Pancreas (tissue), 10 donors: Measurements from ENCODE around the gene GMPPB. TPM values are rescaled to one million over a fixed set of nuclear protein-coding genes. Genes with fewer than 3 reads are reported as not detected.

Source experiments
- ATAC-seq, 4 donors: fragments of 200-7000 bp; cut with Tn5 transposase; one replicate each; pipeline versions ENCODE4 v1.8.0 to v1.9.1; 2020; ENCODE audit warnings: mild to moderate bottlenecking in 4 of 4, moderate library complexity in 4 of 4
- DNase-seq, 6 donors: peaks; one replicate each; pipeline ENCODE4 v3.0.0-alpha.2; 2020
- FAIRE-seq: peaks from 2 replicates; lab custom pipeline; 2012; peaks lifted over from hg19 to GRCh38; lab: Jason Lieb, UNC
- H3K27ac ChIP-seq, 4 donors: fragments of 200-600 bp; sonication (generic); 1 replicate in 3 of 4; 2 replicates in 1 of 4; pipeline versions ENCODE4 v1.5.0 to v1.8.0; 2020
- H3K27me3 ChIP-seq, 4 donors: fragments of 200-600 bp; one replicate each; pipeline ENCODE4 v1.8.0; 2021
- H3K36me3 ChIP-seq, 3 donors: fragments of 200-600 bp; sonication (generic) in 1 of 3; one replicate each; pipeline versions ENCODE4 v1.5.0 to v1.8.0; 2020 to 2021
- H3K4me1 ChIP-seq, 3 donors: fragments of 200-600 bp; one replicate each; pipeline ENCODE4 v1.8.0; 2021
- H3K4me3 ChIP-seq, 4 donors: fragments of 200-600 bp; sonication (generic) in 2 of 4; one replicate each; pipeline versions ENCODE4 v1.5.0 to v1.8.0; 2020 to 2021
- H3K9me3 ChIP-seq, 4 donors: fragments of 200-600 bp; one replicate each; pipeline ENCODE4 v1.8.0; 2021
- WGBS, 2 donors: extraction: QIAGEN DNeasy Blood & Tissue Kit; methylation state at CpG; one replicate each; pipeline ENCODE4 v1.1.7; 2013; 5-methylcytosine and 5-hydroxymethylcytosine counted together
- intact Hi-C, 3 donors: fragments of 100-400 bp; cut with DNase I; formaldehyde crosslinking; loops; one replicate each; pipeline versions ENCODE4 v1.11.1 to v1.14.2; 2022
- polyA plus RNA-seq, 2 donors: library from polyadenylated mRNA; stranded (reverse); fragments of 200-250 nt; gene quantifications; one replicate each; pipeline ENCODE4 v1.2.3, GENCODE V29; 2013
- total RNA-seq, 6 donors: library from RNA; stranded (reverse); fragmentation: NEBNext Ultra II Directional in 4 of 6; extraction: Animal tissue kit (Norgen Biotek cat#: 25700) in 4 of 6; gene quantifications; one replicate each; pipeline versions ENCODE4 v1.2.1 to v1.2.4, GENCODE V29; 2021 to 2023
- TF ChIP-seq, protein P1 (sequence below), 4 donors: fragments of 200-600 bp; sonication (generic) in 3 of 4; IDR thresholded peaks; one replicate each; pipeline versions ENCODE4 v1.5.0 to v1.8.0; 2021; ENCODE audit warnings: antibody characterized with exemption in 4 of 4
- donor health status: healthy with polysubstance abuse.
- donor health status: DM: no; HTN: no; CAD: no; lungs with moderate emphysema.
- donor health status: DM: no; HTN: no; CAD: no.
- donor health status: control.
- donor health status: control.
- donor health status: Bipolar disorder and iron deficiency.
- donor health status: DM: yes; HTN: yes; CAD: no.
- donor health status: DM: no; HTN: no; CAD: no.
- donor health status: DM: no; HTN: no; CAD: no.
- donor health status: DM: yes; HTN: yes; CAD: no.

Gene GMPPB
- total and polyA plus RNA-seq, 8 donors, result 22.4 to 46.7 (median 34.5) TPM

DNA sequence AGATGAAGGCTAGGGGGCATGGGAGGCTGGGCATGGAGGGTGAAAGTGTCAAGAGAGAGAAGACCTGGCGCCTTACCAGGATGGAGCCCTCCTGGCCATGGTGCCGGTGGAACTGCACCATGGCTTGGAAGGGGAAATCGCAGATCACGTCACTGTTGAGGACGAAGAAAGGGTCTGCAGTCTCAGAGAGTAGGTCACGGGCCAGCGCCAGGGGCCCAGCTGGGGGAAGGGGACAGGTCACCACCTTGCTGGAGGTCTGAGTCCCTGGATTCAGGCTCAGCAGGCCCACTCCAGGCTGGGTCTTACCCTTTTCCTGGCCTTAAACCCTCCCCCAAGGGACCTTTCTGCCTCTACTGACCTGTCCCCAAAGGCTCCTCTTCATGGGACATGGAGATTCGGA lies 855 bp downstream of the GMPPB start:
- H3K4me1 ChIP-seq, result peaks cover 4 to 17% (median 10%) of the 10 kb centered on the region in 3 donors
- FAIRE-seq, result no peak
- TF ChIP-seq, protein P1, sequence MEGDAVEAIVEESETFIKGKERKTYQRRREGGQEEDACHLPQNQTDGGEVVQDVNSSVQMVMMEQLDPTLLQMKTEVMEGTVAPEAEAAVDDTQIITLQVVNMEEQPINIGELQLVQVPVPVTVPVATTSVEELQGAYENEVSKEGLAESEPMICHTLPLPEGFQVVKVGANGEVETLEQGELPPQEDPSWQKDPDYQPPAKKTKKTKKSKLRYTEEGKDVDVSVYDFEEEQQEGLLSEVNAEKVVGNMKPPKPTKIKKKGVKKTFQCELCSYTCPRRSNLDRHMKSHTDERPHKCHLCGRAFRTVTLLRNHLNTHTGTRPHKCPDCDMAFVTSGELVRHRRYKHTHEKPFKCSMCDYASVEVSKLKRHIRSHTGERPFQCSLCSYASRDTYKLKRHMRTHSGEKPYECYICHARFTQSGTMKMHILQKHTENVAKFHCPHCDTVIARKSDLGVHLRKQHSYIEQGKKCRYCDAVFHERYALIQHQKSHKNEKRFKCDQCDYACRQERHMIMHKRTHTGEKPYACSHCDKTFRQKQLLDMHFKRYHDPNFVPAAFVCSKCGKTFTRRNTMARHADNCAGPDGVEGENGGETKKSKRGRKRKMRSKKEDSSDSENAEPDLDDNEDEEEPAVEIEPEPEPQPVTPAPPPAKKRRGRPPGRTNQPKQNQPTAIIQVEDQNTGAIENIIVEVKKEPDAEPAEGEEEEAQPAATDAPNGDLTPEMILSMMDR (IDR thresholded peaks at IDR 0.05), result no peak
- peak overlapping the region; percentile 94 to 100 (median 98) for H3K27ac ChIP-seq
- 29 to 39% methylated on average over 8 of the region's 8 CpGs for WGBS, 2 donors
- H3K27me3 ChIP-seq, result no peaks in the 10 kb centered on the region
- peak in 4 of 6 donors; percentile 44 to 80 (median 66) for DNase-seq
- H3K9me3 ChIP-seq, result no peaks in the 10 kb centered on the region
- H3K36me3 ChIP-seq, result peaks cover 0 to 20% (median 10%) of the 10 kb centered on the region in 3 donors
- intact Hi-C loops, result no loop called here
- no peak for ATAC-seq
- H3K4me3 ChIP-seq, result peak overlapping the region; percentile 90 to 100 (median 98)

DNA sequence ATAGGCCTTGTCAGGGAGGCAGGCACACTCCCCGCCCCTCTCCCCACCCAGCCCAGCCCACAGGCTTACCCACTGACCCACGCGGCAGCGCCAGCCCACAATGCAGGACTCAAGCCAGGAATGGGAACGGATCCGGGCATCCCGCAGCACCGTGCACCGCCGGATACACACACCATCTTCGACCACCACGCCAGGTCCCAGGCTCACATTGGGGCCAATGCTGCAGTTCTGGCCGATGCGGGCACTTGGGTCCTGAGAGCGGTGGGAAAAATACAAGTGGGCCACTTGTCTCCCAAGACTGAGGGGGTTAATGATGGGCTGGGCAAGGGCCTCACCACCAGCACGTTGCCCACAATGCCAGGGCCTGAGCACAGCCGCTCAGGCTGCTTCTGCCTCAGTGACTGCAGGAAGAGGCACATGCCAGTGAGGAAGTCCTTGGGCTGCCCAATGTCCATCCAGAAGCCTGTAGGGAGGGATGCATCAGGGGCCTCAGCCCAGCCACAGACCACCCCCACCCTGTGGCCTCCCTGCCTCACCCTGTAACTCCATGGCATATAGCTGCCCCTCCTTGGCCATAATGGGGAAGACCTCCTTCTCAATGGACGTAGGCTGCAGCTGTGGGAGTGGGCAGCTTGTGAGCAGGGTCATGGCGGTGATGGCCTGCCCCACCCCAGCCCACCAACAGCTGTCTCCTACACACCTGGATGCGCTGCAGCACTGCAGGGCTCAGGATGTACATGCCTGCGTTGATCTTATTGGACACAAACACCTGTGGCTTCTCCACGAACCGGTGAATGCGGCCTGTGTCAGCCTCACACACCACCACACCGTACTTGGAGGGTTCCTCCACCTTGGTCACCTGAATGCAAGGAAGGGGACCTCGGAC lies 1.6 kb downstream of the GMPPB start:
- peak overlapping the region in 1 of 4 donors; percentile 99 for H3K27ac ChIP-seq
- DNase-seq (peak in 3 of 6 donors; percentile 55 to 65 (median 57)), ATAC-seq (no peak), FAIRE-seq (no peak)
- no peaks in the 10 kb centered on the region for H3K27me3 ChIP-seq
- TF ChIP-seq, protein P1 (IDR thresholded peaks at IDR 0.05), result no peak
- intact Hi-C loops, result no loop called here
- H3K4me1 ChIP-seq, result peaks cover 4 to 17% (median 10%) of the 10 kb centered on the region in 3 donors
- WGBS, 2 donors, result 55% methylated on average over 26 of the region's 26 CpGs
- H3K36me3 ChIP-seq, result peaks cover 0 to 17% (median 8%) of the 10 kb centered on the region in 3 donors
- H3K4me3 ChIP-seq, result peak overlapping the region in 3 of 4 donors; percentile 96 to 100 (median 100)
- no peaks in the 10 kb centered on the region for H3K9me3 ChIP-seq

DNA sequence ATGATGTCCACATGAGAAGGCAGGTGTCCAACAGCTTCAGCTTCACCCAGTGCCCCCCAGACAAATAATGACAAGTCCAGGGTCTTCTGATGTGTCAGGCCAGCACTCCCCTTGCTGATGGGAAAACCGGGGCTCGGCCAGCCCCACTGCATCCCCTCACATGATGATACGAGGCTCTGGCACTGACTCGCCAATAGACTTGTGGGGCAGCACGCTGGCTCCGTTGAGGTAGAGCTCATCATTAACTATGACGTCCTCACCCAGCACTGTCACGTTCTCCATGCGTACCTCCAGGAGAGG lies 2.2 kb downstream of the GMPPB start:
- H3K9me3 ChIP-seq, result no peaks in the 10 kb centered on the region
- H3K4me3 ChIP-seq, result peak overlapping the region in 1 of 4 donors; percentile 100
- WGBS, 2 donors, result 51 to 56% methylated on average over 9 of the region's 9 CpGs
- H3K27me3 ChIP-seq, result no peaks in the 10 kb centered on the region
- no peak for FAIRE-seq
- H3K4me1 ChIP-seq, result peaks cover 4 to 17% (median 8%) of the 10 kb centered on the region in 3 donors
- intact Hi-C loops, result no loop called here
- no peak for ATAC-seq
- TF ChIP-seq, protein P1 (IDR thresholded peaks at IDR 0.05), result no peak
- no peak for DNase-seq
- no peak overlapping the region for H3K27ac ChIP-seq
- peaks cover 0 to 11% (median 5%) of the 10 kb centered on the region in 3 donors for H3K36me3 ChIP-seq

DNA sequence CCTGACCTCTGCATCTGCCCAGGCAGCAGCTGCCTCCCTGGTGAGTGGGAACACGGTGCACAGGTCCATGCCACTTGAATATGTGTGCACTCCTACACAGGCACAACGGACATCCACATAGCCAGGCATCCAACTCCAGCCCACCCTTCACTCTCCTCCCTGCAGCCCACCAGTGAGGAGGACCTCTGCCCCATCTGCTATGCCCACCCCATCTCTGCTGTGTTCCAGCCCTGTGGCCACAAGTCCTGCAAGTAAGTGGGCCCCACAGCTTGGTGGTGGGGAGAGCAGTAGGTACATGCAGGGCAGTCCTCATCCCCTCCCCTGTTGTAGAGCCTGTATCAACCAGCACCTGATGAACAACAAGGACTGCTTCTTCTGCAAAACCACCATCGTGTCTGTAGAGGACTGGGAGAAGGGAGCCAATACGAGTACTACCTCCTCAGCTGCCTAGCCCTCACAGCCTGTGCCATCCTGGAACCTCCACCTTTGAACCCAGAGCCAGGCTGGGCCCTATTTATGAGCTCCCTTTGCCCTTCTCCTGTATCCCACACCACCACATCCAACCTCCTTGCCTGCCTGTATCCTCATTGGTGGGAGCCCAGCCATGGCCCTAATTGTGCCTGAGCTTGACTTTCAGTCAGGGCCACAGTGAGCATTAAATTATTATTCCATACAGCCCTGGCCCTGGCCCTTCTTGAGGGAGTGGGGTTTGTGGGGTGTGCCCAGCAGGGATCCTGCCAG lies 2.7 kb downstream of the GMPPB start:
- intact Hi-C loops, result no loop called here
- WGBS, 2 donors, result 52 to 58% methylated on average over 4 of the region's 4 CpGs

More for the DNA sequence above, 2.7 kb downstream of the GMPPB start:
- TF ChIP-seq, protein P1 (IDR thresholded peaks at IDR 0.05), result no peak
- DNase-seq, result peak in 2 of 6 donors; percentile 53 to 63
- no peak for FAIRE-seq
- no peak overlapping the region for H3K27ac ChIP-seq
- no peak overlapping the region for H3K4me3 ChIP-seq
- peaks cover 0 to 10% (median 5%) of the 10 kb centered on the region in 3 donors for H3K36me3 ChIP-seq
- H3K4me1 ChIP-seq, result peaks cover 4 to 17% (median 6%) of the 10 kb centered on the region in 3 donors
- no peaks in the 10 kb centered on the region for H3K27me3 ChIP-seq
- no peaks in the 10 kb centered on the region for H3K9me3 ChIP-seq
- no peak for ATAC-seq
